Stomach (tissue), 4 donors: Measurements from ENCODE around the gene TP53BP2.

Source experiments
- CTCF ChIP-seq, 7 experiments: fragments of 450-650 bp in 4 of 7; fragments of 200-600 bp in 3 of 7; sonication (generic) in 3 of 7; IDR thresholded peaks; one replicate each; pipeline ENCODE4 v1.5.1; 2016 to 2019; ENCODE audit warnings: antibody characterized with exemption in 7 of 7, control low read depth in 2 of 7, mild to moderate bottlenecking in 1 of 7
- EP300 ChIP-seq: sonication (generic); formaldehyde crosslinking; IDR thresholded peaks from one replicate; pipeline ENCODE4 v1.6.1; 2017; ENCODE audit warnings: antibody characterized with exemption
- POLR2A ChIP-seq, 4 donors: fragments of 450-650 bp; IDR thresholded peaks; one replicate each; pipeline ENCODE4 v1.6.1; 2016; ENCODE audit warnings: antibody characterized with exemption in 4 of 4, control low read depth in 2 of 4, mild to moderate bottlenecking in 1 of 4, moderate library complexity in 1 of 4
- POLR2AphosphoS5 ChIP-seq, 3 donors: sonication (generic); formaldehyde crosslinking; IDR thresholded peaks; one replicate each; pipeline ENCODE4 v1.6.1; 2016; ENCODE audit warnings: antibody characterized with exemption in 3 of 3

GRCh38 chr1:223755432-223755792 lies 90.3 kb downstream of the TP53BP2 start:
- TF ChIP-seq CTCF (IDR thresholded peaks at IDR 0.05) (no peak), POLR2A (IDR thresholded peaks at IDR 0.05) (no peak), EP300 (no peak), POLR2AphosphoS5 (IDR thresholded peaks at IDR 0.05) (no peak)
